ENCODE data around the gene BTNL9.
"Not testable (repeated sequence)": the region's sequence is repeated elsewhere in the genome, so short reads cannot be mapped to it uniquely, and the experiment has no call there.

BTNL9 gene

GRCh38 chr5:181043285-181044092 is 3.4 kb downstream of the BTNL9 start:
- DNase-seq (ENCODE audit: low read depth), result no peak

GRCh38 chr5:181044093-181044599 is 4.1 kb downstream of the BTNL9 start:
- no peak for DNase-seq (ENCODE audit: low read depth)

- no peak for DNase-seq (ENCODE audit: low read depth)
Measured at GRCh38 chr5:181044662-181045305, 4.7 kb downstream of the BTNL9 start.

DNA sequence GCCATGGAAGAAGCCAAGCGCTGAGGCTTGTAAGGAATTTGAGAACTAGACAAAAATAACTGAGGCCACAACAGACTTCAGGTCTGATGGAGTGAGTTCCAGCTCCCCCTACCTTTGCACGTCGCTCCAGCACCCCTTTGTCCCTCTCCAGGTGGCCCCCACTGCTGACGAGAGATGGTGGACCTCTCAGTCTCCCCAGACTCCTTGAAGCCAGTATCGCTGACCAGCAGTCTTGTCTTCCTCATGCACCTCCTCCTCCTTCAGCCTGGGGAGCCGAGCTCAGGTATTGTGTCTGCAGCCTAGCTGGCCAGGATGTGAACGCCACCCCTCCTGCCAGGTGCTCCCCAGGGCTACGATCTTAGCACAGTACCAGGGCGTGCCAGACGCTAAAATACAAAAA is 5.2 kb downstream of the BTNL9 start:
- DNase-seq (ENCODE audit: low read depth), result no peak

GRCh38 chr5:181045857-181046256 is 5.8 kb downstream of the BTNL9 start:
- not testable (repeated sequence) for DNase-seq (ENCODE audit: low read depth)

DNA sequence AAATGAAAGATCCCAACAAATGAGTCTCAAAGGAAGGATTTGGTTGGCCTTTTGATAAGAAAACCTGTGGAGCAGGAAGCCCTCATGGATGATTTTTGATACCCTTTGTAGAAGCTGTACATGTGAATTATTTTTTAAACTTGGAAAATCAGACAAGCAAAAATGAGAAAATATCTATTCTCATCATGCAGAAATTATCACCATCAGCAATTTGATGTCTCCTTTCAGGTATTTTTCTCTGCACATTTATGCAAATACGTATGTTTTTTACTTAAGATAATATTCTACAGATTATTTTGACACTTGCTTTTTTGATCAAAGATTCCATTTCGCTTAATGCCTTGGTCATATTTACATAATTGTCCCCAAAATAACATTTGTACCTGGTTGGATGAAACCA is 7.2 kb downstream of the BTNL9 start:
- no peak for DNase-seq (ENCODE audit: low read depth)

- DNase-seq (ENCODE audit: low read depth), result no peak
Measured at GRCh38 chr5:181047921-181048320, 7.9 kb downstream of the BTNL9 start.

GRCh38 chr5:181050016-181050415 is 9.9 kb downstream of the BTNL9 start:
- DNase-seq (ENCODE audit: low read depth), result no peak

DNA sequence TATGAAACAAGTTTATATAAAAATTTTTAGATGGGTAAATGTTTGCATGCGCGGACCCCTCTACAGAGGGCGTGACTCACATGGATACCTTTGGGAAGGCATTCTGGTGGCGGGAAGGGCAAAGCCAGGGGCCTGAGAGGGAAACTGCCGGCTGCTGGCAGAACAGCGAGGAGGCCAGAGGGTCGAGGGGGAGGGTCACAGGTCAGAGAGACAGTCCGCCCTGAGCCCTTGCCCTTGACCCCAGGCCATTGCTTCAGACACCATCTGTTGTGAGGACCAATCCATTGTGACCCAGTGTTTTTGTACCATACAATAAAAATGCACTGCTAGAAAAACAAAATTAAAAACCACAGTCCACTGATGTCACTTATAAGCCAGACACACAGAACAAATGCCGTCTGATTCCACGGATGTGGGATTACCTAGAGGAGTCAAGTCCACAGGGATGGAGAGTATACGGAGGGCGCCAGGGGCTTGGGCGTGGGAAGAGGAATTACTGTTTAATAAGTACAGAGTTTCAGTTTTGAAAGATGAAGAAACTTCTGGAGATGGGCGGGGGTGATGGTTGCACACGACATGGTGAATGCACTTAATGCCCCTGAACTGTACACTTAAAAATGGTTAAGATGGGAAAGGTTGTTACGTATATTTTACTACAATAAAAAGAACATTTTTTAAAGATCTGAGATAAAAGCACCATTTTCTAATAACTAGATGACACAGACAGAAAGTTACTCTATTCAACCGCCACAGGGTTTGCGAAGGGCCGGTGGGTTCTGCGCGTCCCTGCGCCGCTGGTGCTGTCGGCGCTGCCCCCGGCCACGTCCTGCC is 12.0 kb downstream of the BTNL9 start:
- DNase-seq (ENCODE audit: low read depth), result no peak

- DNase-seq (ENCODE audit: low read depth), result no peak
Measured at GRCh38 chr5:181052672-181053487, 12.8 kb downstream of the BTNL9 start.

- DNase-seq (ENCODE audit: low read depth), result no peak
Measured at GRCh38 chr5:181053488-181054121, 13.5 kb downstream of the BTNL9 start.

DNA sequence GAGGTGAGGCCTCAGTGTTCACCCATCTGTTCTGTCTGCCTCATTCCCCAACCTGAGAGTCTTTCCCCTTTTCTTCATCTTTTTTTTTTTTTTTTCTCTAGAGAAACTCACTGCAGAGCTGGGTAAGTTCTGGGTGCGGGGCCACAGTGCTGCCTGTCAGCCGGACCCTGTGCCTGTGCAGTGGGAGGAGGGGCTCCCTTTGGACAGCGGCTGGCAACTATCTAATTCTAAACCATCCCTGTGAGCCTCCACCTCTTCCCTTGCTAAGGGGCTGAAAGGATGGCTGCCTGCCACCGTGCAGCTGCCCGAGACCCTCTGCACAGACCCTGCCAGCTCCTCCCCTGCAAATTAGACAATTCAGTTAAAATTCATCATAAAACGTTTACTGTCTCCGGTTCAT is 14.1 kb downstream of the BTNL9 start:
- no peak for DNase-seq (ENCODE audit: low read depth)

- no peak for DNase-seq (ENCODE audit: low read depth)
Measured at GRCh38 chr5:181054871-181055459, 14.9 kb downstream of the BTNL9 start.

DNA sequence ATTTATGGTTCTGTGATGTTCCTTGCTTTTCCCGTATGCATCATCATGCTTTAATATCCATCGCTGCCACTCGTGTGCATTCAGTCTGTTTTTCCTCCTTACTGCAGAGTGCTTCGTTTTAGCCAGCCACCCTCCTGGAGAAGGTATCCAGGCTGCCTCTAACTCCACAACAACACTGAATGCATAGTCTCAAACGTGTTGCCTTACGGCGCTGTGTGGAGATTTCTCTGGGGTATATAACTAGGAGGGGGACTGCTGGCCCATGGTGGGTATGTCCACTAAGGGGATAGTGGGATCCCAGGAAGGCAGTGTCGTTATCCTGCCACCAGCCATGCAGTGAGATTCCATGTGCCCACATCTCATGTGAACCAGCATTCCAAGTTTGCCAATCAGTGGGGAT is 16.4 kb downstream of the BTNL9 start:
- no peak for DNase-seq (ENCODE audit: low read depth)

DNA sequence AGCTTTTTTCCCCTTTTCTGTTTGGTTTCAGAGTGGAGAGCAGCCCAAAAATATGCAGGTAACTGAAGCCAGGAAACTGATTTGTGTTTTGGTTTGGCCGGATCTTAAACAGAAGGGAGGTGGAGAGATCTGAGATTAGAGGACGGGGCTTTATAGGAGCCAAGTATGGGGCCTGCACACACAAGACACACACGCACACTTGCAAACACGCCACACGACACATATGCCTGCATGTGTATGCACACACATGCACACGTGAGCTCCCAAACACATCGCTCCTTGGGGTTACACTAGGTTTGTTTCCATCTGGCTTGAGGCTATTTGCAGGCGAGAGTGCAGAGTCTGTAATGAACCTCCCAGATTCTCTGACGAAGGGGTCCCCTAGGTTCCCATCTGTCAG is 18.3 kb downstream of the BTNL9 start:
- DNase-seq (ENCODE audit: low read depth), result no peak

DNA sequence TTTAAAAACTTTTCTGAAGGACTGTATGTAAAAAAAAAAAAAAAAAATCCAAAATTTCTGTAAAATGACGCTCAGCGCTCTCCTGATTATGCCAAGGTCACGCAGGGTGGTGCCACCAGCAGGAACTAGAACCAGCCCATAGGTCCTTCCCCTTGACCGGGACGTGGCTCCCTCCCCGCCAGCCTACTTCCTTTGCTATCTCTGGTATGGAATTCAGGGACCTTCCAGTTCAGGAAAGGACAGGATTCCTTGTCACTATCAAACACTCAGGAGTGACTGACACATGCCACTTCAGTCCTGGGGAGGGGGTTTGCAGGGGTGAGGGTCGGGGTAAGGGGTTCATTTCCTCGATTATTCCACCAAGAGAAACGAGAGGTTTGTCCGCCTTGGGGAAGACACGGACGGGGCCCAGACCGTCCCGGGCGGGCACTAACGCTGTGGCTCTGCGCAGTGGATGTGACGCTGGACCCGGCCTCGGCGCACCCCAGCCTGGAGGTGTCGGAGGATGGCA is 18.8 kb downstream of the BTNL9 start:
- DNase-seq (ENCODE audit: low read depth), result no peak

GRCh38 chr5:181059297-181060230 is 19.5 kb downstream of the BTNL9 start:
- no peak for DNase-seq (ENCODE audit: low read depth)

GRCh38 chr5:181060231-181060590 is 20.1 kb downstream of the BTNL9 start:
- DNase-seq (ENCODE audit: low read depth), result no peak

- DNase-seq (ENCODE audit: low read depth), result no peak
Measured at GRCh38 chr5:181060924-181061323, 20.9 kb downstream of the BTNL9 start.

GRCh38 chr5:181061645-181062044 is 21.6 kb downstream of the BTNL9 start:
- no peak for DNase-seq (ENCODE audit: low read depth)

All from activated gamma-delta T cell treated with anti-CD3 and anti-CD28 coated beads, Interleukin-2, amount 50 U/mL, for 16 hours (primary cell).